NCI-H2171 treated with DMSO at 0.1 percent for 48 hours (cell line): Measurements from ENCODE around the gene GFER.
"Not testable (repeated sequence)": the region's sequence is repeated elsewhere in the genome, so short reads cannot be mapped to it uniquely, and the experiment has no call there.

Source experiments
- DNase-seq: peaks from one replicate; lab custom pipeline; 2025; lab: John Stamatoyannopoulos, UW

Gene GFER

GRCh38 chr16:2026461-2027023 is 42.5 kb downstream of the GFER start, which contains the start of gene NHERF2:
Gene NHERF2, plus strand, starts transcription at chr16:2026902. Its CDS starts 104 bp downstream, at chr16:2027006.
- DNase-seq = no peak

DNA sequence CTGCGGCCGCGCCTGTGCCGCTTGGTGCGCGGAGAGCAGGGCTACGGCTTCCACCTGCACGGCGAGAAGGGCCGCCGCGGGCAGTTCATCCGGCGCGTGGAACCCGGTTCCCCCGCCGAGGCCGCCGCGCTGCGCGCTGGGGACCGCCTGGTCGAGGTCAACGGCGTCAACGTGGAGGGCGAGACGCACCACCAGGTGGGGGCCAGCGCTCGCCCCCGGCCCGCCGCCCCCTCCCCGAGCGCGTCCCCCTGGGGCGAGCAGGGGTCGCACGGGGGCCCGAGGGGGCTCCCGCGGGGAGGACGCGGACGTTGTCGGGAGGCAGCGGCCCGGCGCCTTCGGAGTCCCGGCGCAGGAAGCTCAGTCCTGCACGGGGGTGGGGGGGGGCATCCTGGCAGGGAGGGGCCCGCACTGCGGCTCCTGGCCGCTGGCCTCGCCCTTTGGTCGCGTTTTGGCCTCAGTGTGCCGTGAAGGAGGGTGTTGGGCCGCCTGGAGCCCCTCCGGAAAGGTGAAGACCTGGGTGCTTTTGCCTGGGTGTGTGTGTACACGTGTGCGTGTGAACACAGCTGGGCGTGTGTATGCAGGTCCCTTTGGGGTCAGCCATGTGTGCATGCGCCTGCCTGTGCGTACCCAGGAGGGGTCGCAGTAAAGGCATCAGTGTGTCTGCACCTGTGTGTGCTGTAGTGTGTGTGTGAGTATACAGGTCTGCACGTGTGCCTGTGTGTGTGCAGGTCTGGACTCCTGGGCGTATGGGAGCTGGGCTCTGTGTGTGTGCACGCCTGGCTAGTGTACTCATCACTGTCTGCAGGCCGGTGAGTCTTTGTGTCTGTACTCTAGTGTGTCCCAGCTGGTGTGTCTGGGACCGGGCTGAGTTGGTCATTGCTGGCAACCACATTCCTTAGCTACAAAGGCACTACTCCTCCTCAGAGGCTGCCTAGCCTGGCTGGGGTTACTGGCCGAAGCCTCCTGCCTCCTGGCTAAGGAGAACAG is 43.3 kb downstream of the GFER start:
- peak; percentile 34 for DNase-seq

DNA sequence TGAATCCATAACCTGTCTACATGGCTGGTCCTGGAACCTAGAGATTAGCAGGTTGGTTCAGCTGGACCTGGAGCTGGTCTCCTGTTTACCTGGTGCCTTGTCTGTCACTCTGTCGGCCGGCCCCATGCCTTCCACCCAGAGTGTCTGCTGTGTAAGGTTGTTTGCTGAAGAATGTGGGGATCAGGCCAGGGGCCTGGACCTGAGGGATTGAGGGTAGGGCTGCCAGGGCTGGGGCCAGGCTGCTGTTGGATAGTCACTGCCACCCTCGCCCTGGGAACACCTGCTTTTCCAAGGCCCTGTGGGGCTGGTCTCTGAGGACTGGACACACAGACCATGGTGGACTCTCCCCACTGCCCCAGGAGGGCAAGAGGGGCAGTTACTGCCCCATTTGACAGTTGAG is 44.2 kb downstream of the GFER start:
- no peak for DNase-seq

- DNase-seq = no peak
These were observed 44.7 kb downstream of the GFER start for GRCh38 chr16:2028620-2029220.

GRCh38 chr16:2029350-2029749 is 45.4 kb downstream of the GFER start:
- no peak for DNase-seq

GRCh38 chr16:2030036-2030435 is 46.0 kb downstream of the GFER start:
- no peak for DNase-seq

GRCh38 chr16:2031081-2031577 is 47.1 kb downstream of the GFER start:
- DNase-seq = no peak

- no peak for DNase-seq
These were observed 48.5 kb downstream of the GFER start for GRCh38 chr16:2032285-2033056.

- DNase-seq = no peak
These were observed 49.3 kb downstream of the GFER start for GRCh38 chr16:2033057-2033908.

DNA sequence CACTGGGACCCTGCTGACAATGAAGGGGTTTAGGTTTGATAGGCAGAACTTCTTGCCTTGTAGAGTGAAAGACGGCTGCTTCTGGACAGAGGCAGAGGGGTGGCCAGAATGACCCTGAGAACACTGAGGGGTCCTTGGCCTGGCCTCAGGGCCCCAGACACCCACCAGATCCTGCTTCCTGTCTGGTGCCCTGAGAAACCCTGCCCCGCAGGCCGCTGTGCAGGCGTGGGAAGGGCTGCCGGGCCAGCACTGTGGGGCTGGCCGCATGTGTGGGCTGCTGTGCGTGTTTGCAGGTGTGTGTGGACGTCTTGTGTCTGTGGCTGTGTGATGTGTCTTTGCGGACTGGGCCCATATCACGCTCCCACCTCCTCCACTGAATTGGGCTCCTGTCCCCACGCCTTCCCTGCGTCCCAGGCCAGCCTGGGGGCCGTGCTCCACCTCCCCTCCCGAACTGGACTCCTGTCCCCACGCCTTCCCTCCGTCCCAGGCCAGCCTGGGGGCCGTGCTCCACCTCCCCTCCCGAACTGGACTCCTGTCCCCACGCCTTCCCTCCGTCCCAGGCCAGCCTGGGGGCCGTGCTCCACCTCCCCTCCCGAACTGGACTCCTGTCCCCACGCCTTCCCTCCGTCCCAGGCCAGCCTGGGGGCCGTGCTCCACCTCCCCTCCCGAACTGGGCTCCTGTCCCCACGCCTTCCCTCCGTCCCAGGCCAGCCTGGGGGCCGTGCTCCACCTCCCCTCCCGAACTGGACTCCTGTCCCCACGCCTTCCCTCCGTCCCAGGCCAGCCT is 50.1 kb downstream of the GFER start:
- DNase-seq = not testable (repeated sequence)

GRCh38 chr16:2034696-2035430 is 50.9 kb downstream of the GFER start:
- DNase-seq = no peak

GRCh38 chr16:2035431-2036199 is 51.6 kb downstream of the GFER start:
- DNase-seq = peak; percentile 74

DNA sequence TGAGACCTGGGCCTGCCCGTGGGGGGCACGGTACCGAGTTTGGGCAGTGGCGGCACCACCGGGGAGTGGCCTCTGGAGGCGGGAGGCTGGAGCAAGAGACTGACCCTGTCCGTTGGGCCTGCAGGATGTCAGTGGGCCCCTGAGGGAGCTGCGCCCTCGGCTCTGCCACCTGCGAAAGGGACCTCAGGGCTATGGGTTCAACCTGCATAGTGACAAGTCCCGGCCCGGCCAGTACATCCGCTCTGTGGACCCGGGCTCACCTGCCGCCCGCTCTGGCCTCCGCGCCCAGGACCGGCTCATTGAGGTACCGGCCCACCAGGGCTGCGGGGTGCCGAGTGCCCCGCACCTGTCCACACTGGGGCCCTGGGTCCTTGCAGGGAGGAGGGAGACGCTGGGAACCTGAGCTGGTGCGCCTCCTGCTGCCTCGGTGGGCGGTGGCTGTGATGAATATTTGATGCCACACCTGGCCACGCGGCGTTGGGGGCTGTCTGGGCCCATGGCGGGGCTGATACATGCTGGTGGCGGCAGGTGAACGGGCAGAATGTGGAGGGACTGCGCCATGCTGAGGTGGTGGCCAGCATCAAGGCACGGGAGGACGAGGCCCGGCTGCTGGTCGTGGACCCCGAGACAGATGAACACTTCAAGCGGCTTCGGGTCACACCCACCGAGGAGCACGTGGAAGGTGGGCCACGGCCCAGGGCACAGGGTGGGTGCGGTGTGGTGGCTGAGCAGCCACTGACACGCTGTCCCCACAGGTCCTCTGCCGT is 52.4 kb downstream of the GFER start:
- DNase-seq = no peak

GRCh38 chr16:2037115-2037514 is 53.1 kb downstream of the GFER start:
- no peak for DNase-seq
